Fibroblast of villous mesenchyme (primary cell): ENCODE measurements around the gene EML5. TPM values are rescaled to one million over a fixed set of nuclear protein-coding genes. Genes with fewer than 3 reads are reported as not detected.
"Not testable (repeated sequence)": the region's sequence is repeated elsewhere in the genome, so short reads cannot be mapped to it uniquely, and the experiment has no call there.

Experiments used
- DNase-seq: peaks from one replicate; pipeline ENCODE4 v3.0.0-alpha.2; 2010; ENCODE audit warnings: low read depth
- H3K4me3 ChIP-seq: 2 replicates; pipeline ENCODE4 v1.5.1; 2011; ENCODE audit warnings: low read depth, mild to moderate bottlenecking, low read length
- total RNA-seq: library from RNA; depleted of rRNA; stranded (reverse); fragments of >200 nt; gene quantifications from 2 replicates; pipeline ENCODE4 v1.2.3, GENCODE V29; 2012
- TF ChIP-seq, protein P1 (sequence below): IDR thresholded peaks from 2 replicates; pipeline ENCODE4 v1.5.1; 2012; ENCODE audit warnings: low read depth, mild to moderate bottlenecking, low read length; ENCODE audit not compliant: insufficient read depth

Gene EML5
- total RNA-seq, 1 donor: 0.86 TPM

DNA sequence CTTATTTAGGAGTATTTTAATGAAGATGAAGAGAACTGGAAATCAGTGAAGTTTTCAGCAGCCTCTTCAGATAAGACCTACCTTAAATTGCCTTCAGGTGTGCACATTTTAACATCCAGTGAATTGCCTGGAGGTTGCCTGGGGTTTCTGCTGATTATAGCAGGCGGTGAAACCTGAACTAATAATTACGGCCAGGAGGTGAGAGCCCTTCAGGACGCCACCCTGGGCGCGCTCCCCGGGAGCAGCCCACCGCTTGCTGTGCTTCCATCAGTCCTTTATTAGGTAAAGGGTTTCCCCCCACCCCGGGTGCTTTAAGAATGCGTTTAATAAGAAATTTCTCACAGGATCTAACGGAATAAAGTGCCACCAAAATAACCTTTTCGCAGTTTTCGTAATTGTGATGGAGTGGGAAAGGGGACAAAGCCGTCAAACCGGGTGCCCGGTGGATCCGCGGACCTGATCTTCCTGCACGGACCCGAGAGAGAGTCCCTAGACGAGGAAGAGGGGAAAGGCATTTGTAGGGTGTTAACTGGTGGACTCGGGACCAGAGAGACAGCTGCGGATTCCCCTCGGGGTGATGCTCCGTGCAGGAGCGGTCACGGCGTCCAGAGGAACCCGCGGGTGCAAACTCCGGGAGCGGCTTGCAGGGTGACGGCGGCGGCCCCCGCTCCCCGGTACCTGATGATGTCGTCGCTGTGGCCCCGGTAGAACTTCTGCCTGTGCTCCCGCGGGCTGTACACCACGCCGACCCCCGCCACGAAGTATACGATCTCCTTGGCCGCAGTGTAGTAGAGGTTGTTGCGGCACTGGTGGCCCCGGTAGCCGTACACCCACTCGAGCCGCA is 902 bp downstream of the EML5 start:
- TF ChIP-seq, protein P1, sequence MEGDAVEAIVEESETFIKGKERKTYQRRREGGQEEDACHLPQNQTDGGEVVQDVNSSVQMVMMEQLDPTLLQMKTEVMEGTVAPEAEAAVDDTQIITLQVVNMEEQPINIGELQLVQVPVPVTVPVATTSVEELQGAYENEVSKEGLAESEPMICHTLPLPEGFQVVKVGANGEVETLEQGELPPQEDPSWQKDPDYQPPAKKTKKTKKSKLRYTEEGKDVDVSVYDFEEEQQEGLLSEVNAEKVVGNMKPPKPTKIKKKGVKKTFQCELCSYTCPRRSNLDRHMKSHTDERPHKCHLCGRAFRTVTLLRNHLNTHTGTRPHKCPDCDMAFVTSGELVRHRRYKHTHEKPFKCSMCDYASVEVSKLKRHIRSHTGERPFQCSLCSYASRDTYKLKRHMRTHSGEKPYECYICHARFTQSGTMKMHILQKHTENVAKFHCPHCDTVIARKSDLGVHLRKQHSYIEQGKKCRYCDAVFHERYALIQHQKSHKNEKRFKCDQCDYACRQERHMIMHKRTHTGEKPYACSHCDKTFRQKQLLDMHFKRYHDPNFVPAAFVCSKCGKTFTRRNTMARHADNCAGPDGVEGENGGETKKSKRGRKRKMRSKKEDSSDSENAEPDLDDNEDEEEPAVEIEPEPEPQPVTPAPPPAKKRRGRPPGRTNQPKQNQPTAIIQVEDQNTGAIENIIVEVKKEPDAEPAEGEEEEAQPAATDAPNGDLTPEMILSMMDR: no peak
- no peak for DNase-seq
- H3K4me3 ChIP-seq: peak overlapping the region; percentile 61

DNA sequence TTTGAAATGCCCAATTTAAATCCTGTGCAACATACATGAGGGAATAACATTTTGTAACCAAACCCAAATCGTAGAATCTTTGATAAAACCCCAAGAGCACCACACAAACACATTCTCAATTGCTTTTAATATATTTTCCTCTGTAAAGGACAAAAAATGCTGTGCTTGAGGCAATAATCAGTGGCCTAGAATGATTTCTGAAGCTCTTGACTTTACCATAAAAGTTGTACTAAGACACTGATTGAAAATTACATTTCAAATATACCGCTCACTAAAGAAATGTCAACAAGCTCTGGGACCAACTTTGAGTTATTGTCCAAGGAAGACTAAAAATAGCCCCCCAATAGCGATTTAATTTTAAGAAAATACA is 1.5 kb downstream of the EML5 start:
- DNase-seq: no peak
- TF ChIP-seq, protein P1: no peak
- H3K4me3 ChIP-seq: no peak overlapping the region

DNA sequence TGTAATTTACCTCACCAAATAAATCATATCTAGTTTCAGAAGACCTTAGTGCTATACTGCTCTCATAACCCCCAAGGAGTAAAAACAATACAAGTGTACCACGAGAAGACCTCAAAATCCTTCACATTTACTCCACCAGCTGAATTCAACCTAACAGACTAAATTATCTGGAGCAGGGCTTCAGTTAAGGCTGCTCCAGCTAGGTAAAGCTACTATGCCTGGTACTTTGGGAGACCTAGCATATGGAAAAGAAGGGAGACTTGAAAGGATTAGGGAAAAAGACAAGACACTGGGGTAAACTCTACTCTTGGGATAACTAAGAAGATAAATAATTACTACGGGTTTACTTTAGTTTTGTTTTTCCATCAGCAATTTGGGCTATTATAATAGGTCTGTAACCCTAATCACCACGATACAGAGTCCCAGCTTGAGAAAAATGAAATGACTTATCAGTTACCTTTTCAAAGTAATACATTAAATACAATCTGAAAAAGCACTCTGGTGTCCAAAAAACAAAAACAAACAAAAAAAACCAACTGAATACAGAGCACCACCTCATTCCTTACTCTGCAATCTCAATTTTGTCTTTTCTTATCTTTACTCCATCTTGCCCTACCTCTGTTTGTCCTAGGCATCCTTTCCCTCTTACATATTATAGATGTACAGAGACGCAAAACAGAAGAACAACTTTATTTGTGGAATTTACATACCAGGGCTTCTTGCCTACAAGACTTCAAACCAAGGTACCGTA is 2.1 kb downstream of the EML5 start:
- H3K4me3 ChIP-seq: no peak overlapping the region
- no peak for DNase-seq
- TF ChIP-seq, protein P1: no peak

DNA sequence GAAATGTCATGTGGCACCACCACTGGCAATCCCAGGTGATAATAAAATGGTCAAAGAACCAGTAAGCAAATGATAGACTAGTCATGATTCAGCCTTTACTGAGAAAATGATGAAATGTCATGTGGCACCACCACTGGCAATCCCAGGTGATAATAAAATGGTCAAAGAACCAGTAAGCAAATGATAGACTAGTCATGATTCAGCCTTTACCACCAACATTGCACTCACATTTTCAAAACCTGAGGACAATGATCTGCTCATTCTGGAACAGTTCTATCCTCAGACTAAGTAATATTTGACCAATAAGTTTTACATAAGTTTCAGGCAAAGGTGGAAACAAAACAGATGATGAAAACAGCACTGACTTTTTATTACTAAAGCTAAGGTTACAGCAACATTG is 3.2 kb downstream of the EML5 start:
- not testable (repeated sequence) for DNase-seq, H3K4me3 ChIP-seq

DNA sequence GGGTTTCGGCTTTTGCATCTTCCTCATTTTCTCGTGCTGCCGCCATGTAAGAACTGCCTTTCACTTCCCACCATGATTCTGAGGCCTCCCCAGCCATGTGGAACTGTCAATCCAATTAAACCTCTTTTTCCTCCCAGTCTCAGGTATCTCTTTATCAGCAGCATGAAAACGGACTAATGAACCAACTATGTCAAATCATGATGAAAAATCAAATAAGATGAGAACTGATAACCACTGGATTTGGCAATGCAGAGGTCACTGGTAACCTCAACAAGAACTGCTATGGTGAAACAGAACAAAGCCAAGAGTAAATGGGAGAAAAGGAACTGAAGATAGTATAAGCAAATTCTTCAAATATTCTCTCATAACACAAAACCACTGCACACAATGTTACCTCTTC is 6.0 kb downstream of the EML5 start:
- DNase-seq: no peak
- no peak overlapping the region for H3K4me3 ChIP-seq
- TF ChIP-seq, protein P1: no peak

DNA sequence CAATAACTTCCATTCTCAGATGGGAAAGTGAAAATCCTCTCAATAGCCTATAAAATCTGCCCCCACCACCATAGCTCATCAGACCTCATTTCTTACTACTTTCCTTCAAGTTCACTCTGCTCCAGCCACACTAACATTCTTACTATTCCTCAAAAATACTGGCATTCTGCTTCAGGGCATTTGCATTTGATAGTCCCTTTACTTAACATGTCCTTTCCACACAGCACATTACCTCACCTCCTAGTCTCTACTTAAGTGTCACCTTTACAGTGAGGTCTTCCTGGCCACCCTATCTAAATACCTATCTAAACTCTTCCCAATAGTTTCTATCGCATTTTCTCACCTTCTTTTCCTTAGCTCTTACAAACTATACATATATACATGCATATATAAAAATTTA is 6.8 kb downstream of the EML5 start:
- DNase-seq: no peak
- no peak overlapping the region for H3K4me3 ChIP-seq
- TF ChIP-seq, protein P1: no peak

DNA sequence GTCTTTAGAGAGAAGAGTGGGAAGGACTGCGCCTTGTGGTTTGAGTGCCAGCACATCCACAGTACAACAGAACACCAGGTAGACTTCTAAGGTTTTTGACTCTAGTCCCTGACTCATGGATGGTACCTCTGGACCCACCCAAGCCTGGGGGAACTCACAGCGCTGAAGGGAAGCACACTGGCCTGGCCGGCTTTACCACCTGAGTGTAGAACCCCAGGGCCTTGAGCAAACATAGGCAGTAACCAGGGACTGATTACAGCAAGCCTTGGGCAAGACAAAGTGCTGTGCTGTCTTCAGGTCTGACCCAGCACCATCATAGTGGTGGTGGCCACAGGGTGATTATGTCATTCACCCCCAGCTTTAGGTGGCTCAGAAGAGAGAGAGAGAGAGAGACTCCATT is 17.2 kb downstream of the EML5 start:
- H3K4me3 ChIP-seq: no peak overlapping the region
- DNase-seq: no peak
- TF ChIP-seq, protein P1: no peak
